Hepatocyte (in vitro differentiated cells): Measurements from ENCODE around the gene ZSCAN30. TPM values are rescaled to one million over a fixed set of nuclear protein-coding genes. Genes with fewer than 3 reads are reported as not detected.

Source experiments
- DNase-seq: peaks from one replicate; pipeline ENCODE4 v3.0.0-alpha.2; 2016; ENCODE audit warnings: low spot score
- H2AFZ ChIP-seq: fragments of 200-600 bp; sonication (generic); 2 replicates; pipeline ENCODE4 v1.6.0; 2016; ENCODE audit warnings: antibody characterized with exemption, mild to moderate bottlenecking
- H3K27ac ChIP-seq: fragments of 200-600 bp; sonication (generic); 2 replicates; pipeline ENCODE4 v1.5.1; 2016; ENCODE audit warnings: mild to moderate bottlenecking
- H3K27me3 ChIP-seq: fragments of 200-600 bp; sonication (generic); 2 replicates; pipeline ENCODE4 v1.6.1; 2016
- H3K36me3 ChIP-seq: fragments of 200-600 bp; sonication (generic); replicated peaks from 2 replicates; pipeline ENCODE4 v1.5.1; 2016; ENCODE audit warnings: low read depth; ENCODE audit not compliant: insufficient read depth
- H3K4me1 ChIP-seq: fragments of 200-600 bp; sonication (generic); 2 replicates; pipeline ENCODE4 v1.5.1; 2016; ENCODE audit warnings: mild to moderate bottlenecking, moderate library complexity; ENCODE audit not compliant: insufficient read depth
- H3K4me2 ChIP-seq: fragments of 200-600 bp; sonication (generic); 2 replicates; pipeline ENCODE4 v1.6.0; 2016
- H3K4me3 ChIP-seq: fragments of 200-600 bp; sonication (generic); 2 replicates; pipeline ENCODE4 v1.5.1; 2016; ENCODE audit warnings: mild to moderate bottlenecking
- H3K79me2 ChIP-seq: fragments of 200-600 bp; sonication (generic); 2 replicates; pipeline ENCODE4 v1.6.0; 2017; ENCODE audit warnings: mild to moderate bottlenecking
- H3K9me2 ChIP-seq: fragments of 200-600 bp; sonication (generic); replicated peaks from 2 replicates; pipeline ENCODE4 v1.6.0; 2017; ENCODE audit warnings: mild to moderate bottlenecking; ENCODE audit not compliant: insufficient read depth
- H3K9me3 ChIP-seq: fragments of 200-600 bp; sonication (generic); 2 replicates; pipeline ENCODE4 v1.5.1; 2016; ENCODE audit warnings: low read depth, mild to moderate bottlenecking
- H4K20me1 ChIP-seq: fragments of 200-600 bp; sonication (generic); 2 replicates; pipeline ENCODE4 v1.6.0; 2016; ENCODE audit warnings: mild to moderate bottlenecking; ENCODE audit not compliant: insufficient read depth, poor library complexity, severe bottlenecking
- CTCF ChIP-seq: fragments of 200-600 bp; sonication (generic); IDR thresholded peaks from 2 replicates; pipeline ENCODE4 v1.5.1; 2016; ENCODE audit warnings: antibody characterized with exemption, mild to moderate bottlenecking; ENCODE audit not compliant: poor library complexity
- EZH2 ChIP-seq: fragments of 200-600 bp; sonication (generic); IDR thresholded peaks from 2 replicates; pipeline ENCODE4 v1.6.1; 2016; ENCODE audit warnings: antibody characterized with exemption, mild to moderate bottlenecking, borderline replicate concordance
- EZH2phosphoT487 ChIP-seq: fragments of 200-600 bp; sonication (generic); IDR thresholded peaks from one replicate; pipeline ENCODE4 v1.6.1; 2018; ENCODE audit warnings: antibody characterized with exemption, mild to moderate bottlenecking, low read depth, moderate library complexity; ENCODE audit not compliant: unreplicated experiment, severe bottlenecking
- WGBS: methylation state at CpG from one replicate; pipeline ENCODE4 v1.1.6; 2016; ENCODE audit warnings: low lambda C conversion rate; ENCODE audit errors: missing lambda C conversion rate; 5-methylcytosine and 5-hydroxymethylcytosine counted together
- polyA plus RNA-seq: library from polyadenylated mRNA; unstranded; fragments of >200 nt; fragmentation: Nextera tagmentation; extraction: Ambion mirVana; gene quantifications from 2 replicates; pipeline ENCODE4 v1.2.1, GENCODE V29; 2016
- total RNA-seq: library from RNA; depleted of rRNA; stranded (reverse); fragments of >200 nt; gene quantifications from 2 replicates; pipeline ENCODE4 v1.2.3, GENCODE V29; 2014

ZSCAN30 gene
- total and polyA plus RNA-seq, 2 experiments from 2014 or later, result 8.7 to 10.6 TPM

- Histone ChIP-seq H3K4me2 (no peak overlapping the region), H3K9me3 (no peaks in the 10 kb centered on the region), H3K79me2 (peaks cover 11% of the 10 kb centered on the region), H3K27me3 (no peaks in the 10 kb centered on the region), H4K20me1 (no peaks in the 10 kb centered on the region), H3K27ac (no peak overlapping the region), H3K36me3 (peaks cover 8% of the 10 kb centered on the region), H3K4me1 (peaks cover 1% of the 10 kb centered on the region), H3K4me3 (no peak overlapping the region), H3K9me2 (no peaks in the 10 kb centered on the region), H2AFZ (no peak overlapping the region)
- WGBS, result 98% methylated on average over 14 of the region's 14 CpGs
- TF ChIP-seq EZH2 (no peak), EZH2phosphoT487 (no peak), CTCF (no peak)
- no peak for DNase-seq
Measured at GRCh38 chr18:35247412-35248249, 42.4 kb downstream of the ZSCAN30 start.

- TF ChIP-seq EZH2phosphoT487, result no peak
- Histone ChIP-seq H3K9me3 (no peaks in the 10 kb centered on the region), H2AFZ (no peak overlapping the region), H3K9me2 (no peaks in the 10 kb centered on the region), H3K79me2 (peaks cover 19% of the 10 kb centered on the region), H3K4me1 (peaks cover 9% of the 10 kb centered on the region), H3K27me3 (no peaks in the 10 kb centered on the region), H3K36me3 (peaks cover 8% of the 10 kb centered on the region), H3K27ac (no peak overlapping the region), H3K4me3 (no peak overlapping the region), H4K20me1 (no peaks in the 10 kb centered on the region), H3K4me2 (no peak overlapping the region)
- no peak for DNase-seq
Measured at GRCh38 chr18:35246831-35247230, 43.2 kb downstream of the ZSCAN30 start.

- Histone ChIP-seq H3K36me3 (peaks cover 8% of the 10 kb centered on the region), H3K9me3 (no peaks in the 10 kb centered on the region), H2AFZ (no peak overlapping the region), H3K27me3 (no peaks in the 10 kb centered on the region), H3K27ac (no peak overlapping the region), H3K4me3 (no peak overlapping the region), H3K4me2 (no peak overlapping the region), H3K9me2 (no peaks in the 10 kb centered on the region), H4K20me1 (no peaks in the 10 kb centered on the region), H3K79me2 (peaks cover 24% of the 10 kb centered on the region), H3K4me1 (peaks cover 11% of the 10 kb centered on the region)
- no peak for DNase-seq
- TF ChIP-seq EZH2, result no peak
- 95% methylated on average over 4 of the region's 4 CpGs for WGBS
Measured at GRCh38 chr18:35245719-35246317, 44.2 kb downstream of the ZSCAN30 start.

- H3K27ac ChIP-seq, result no peak overlapping the region
- H2AFZ ChIP-seq, result no peak overlapping the region
- peaks cover 11% of the 10 kb centered on the region for H3K4me1 ChIP-seq
- H3K79me2 ChIP-seq, result peaks cover 24% of the 10 kb centered on the region
- H3K27me3 ChIP-seq, result no peaks in the 10 kb centered on the region
- WGBS, result 96% methylated on average over 4 of the region's 4 CpGs
- H4K20me1 ChIP-seq, result no peaks in the 10 kb centered on the region
- no peak overlapping the region for H3K4me2 ChIP-seq
- no peaks in the 10 kb centered on the region for H3K9me2 ChIP-seq
- DNase-seq, result no peak
- no peaks in the 10 kb centered on the region for H3K9me3 ChIP-seq
- H3K4me3 ChIP-seq, result no peak overlapping the region
- TF ChIP-seq EZH2, result no peak
- TF ChIP-seq CTCF, result no peak
- no peak for TF ChIP-seq EZH2phosphoT487
- peaks cover 8% of the 10 kb centered on the region for H3K36me3 ChIP-seq
Measured at GRCh38 chr18:35244671-35245070, 45.4 kb downstream of the ZSCAN30 start.
